ENCODE data around the gene EPS8L1.
"Not testable (repeated sequence)": the region's sequence is repeated elsewhere in the genome, so short reads cannot be mapped to it uniquely, and the experiment has no call there.

EPS8L1 gene

GRCh38 chr19:55075371-55075998, at the start of gene EPS8L1:
TSS of gene EPS8L1 (plus strand) at chr19:55075869. CDS start at chr19:55076445, 576 bp downstream.
- Mint-ChIP-seq H3K27ac (peak within 1 kb of the TSS; percentile 41), H3K4me3 (no peak within 1 kb of the TSS), H3K9me3 (no peaks in the 10 kb centered on the region), H3K4me1 (peaks cover 6% of the 10 kb centered on the region), H3K36me3 (peaks cover 2% of the 10 kb centered on the region), H3K27me3 (peaks cover 21% of the 10 kb centered on the region)

DNA sequence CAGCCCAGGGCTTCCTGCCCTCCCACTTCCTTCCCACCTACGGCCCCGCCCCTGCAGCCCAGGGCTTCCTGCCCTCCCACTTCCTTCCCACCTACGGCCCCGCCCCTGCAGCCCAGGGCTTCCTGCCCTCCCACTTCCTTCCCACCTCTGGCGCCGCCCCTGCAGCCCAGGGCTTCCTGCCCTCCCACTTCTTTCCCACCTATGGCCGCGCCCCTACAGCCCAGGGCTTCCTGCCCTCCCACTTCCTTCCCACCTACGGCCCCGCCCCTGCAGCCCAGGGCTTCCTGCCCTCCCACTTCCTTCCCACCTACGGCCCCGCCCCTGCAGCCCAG, 48.6 kb upstream of the EPS8L1 start:
- not testable (repeated sequence) for H3K36me3 Mint-ChIP-seq, H3K27ac Mint-ChIP-seq, H3K27me3 Mint-ChIP-seq, H3K4me3 Mint-ChIP-seq, H3K9me3 Mint-ChIP-seq, H3K4me1 Mint-ChIP-seq

- no peaks in the 10 kb centered on the region for H3K27me3 Mint-ChIP-seq
- peaks cover 4% of the 10 kb centered on the region for H3K36me3 Mint-ChIP-seq
- no peaks in the 10 kb centered on the region for H3K9me3 Mint-ChIP-seq
- no peak overlapping the region for H3K4me3 Mint-ChIP-seq
- H3K4me1 Mint-ChIP-seq = peaks cover 5% of the 10 kb centered on the region
- no peak overlapping the region for H3K27ac Mint-ChIP-seq
Measured at GRCh38 chr19:55027472-55028337, 48.0 kb upstream of the EPS8L1 start.

GRCh38 chr19:55028757-55029156, 46.9 kb upstream of the EPS8L1 start:
- Mint-ChIP-seq H3K27ac (no peak overlapping the region), H3K4me3 (no peak overlapping the region), H3K4me1 (peaks cover 5% of the 10 kb centered on the region), H3K27me3 (no peaks in the 10 kb centered on the region), H3K36me3 (peaks cover 4% of the 10 kb centered on the region), H3K9me3 (no peaks in the 10 kb centered on the region)

DNA sequence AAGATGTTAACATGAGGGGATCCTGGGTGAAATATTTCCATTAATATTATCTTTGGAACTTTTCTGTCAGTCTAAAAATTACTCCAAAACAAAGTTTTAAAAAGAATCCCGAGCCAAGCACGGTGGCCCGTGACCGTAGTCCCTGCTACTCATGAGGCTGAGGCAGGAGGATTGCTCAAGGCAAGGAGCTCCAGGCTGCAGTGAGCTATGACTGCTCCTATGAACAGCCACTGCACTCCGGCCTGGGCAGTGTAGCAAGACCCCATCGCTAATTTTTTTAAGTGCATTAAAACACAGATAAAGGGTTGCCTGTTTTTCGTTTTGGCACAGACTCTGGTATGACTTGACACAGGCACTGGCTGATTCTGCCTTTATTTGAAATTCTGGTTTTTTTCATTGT, 44.5 kb upstream of the EPS8L1 start:
- no peak overlapping the region for H3K27ac Mint-ChIP-seq
- H3K27me3 Mint-ChIP-seq = no peaks in the 10 kb centered on the region
- no peak overlapping the region for H3K4me3 Mint-ChIP-seq
- H3K36me3 Mint-ChIP-seq = peaks cover 3% of the 10 kb centered on the region
- peaks cover 2% of the 10 kb centered on the region for H3K4me1 Mint-ChIP-seq
- no peaks in the 10 kb centered on the region for H3K9me3 Mint-ChIP-seq

DNA sequence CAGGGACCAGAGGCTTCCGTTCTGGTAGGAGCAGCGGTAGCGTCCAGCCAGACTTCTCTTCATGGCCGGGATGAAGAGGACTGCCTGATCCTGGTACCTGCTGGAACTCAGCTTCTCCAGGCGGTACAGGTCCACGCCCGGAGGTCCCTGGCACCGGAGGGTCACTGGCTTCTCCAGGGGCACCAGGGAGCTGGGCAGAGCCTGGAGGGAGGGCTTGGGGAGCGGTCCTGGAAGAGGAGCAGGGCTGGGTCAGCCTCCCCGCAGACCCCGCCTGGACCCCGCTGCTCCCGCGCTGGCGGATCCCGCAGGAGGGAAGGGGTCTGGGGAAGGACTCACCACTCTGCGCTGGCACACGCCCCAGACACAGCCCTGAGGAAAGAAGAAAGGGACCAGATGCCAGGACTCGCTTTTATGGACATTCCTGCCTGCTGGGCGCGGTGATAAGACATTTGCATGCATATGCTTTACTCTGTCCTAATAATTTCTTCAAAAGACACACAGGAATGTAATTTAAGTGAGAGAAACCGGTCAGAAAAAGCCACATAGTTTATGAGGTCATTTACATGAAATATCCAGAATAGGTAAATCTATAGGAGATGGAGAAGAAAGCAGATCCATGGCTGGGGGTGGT, 43.4 kb upstream of the EPS8L1 start:
- H3K36me3 Mint-ChIP-seq = peaks cover 3% of the 10 kb centered on the region
- no peak overlapping the region for H3K27ac Mint-ChIP-seq
- H3K4me3 Mint-ChIP-seq = no peak overlapping the region
- no peaks in the 10 kb centered on the region for H3K27me3 Mint-ChIP-seq
- no peaks in the 10 kb centered on the region for H3K9me3 Mint-ChIP-seq
- H3K4me1 Mint-ChIP-seq = no peaks in the 10 kb centered on the region

- H3K9me3 Mint-ChIP-seq, H3K36me3 Mint-ChIP-seq, H3K4me3 Mint-ChIP-seq, H3K4me1 Mint-ChIP-seq, H3K27ac Mint-ChIP-seq, H3K27me3 Mint-ChIP-seq: not testable (repeated sequence)
Measured at GRCh38 chr19:55032976-55033643, 42.6 kb upstream of the EPS8L1 start.

DNA sequence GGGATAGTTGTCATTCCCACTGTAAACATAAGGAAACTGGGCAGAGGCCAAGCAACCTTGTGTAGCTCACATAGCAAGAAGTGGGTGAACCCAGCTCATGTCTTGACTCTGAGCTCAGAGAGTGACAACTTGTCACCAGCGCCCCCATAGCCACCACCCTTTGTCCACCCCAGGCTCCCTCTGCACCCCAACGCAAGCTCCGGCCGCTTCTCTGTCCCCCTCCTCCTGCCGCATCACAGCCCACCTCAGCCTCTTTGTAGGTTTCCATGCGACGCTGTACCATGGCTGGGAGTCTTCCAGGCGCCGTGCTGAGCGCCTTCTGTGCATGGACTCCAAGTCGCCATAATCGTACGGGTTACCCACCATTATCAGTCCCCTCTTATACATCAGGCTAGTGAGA, 40.9 kb upstream of the EPS8L1 start:
- Mint-ChIP-seq H3K4me3 (no peak overlapping the region), H3K27me3 (no peaks in the 10 kb centered on the region), H3K36me3 (peaks cover 3% of the 10 kb centered on the region), H3K27ac (no peak overlapping the region), H3K4me1 (no peaks in the 10 kb centered on the region), H3K9me3 (no peaks in the 10 kb centered on the region)

GRCh38 chr19:55036058-55036457, 39.6 kb upstream of the EPS8L1 start:
- Mint-ChIP-seq H3K27ac (no peak overlapping the region), H3K4me3 (no peak overlapping the region), H3K36me3 (peaks cover 3% of the 10 kb centered on the region), H3K9me3 (no peaks in the 10 kb centered on the region), H3K4me1 (peaks cover under 1% of the 10 kb centered on the region), H3K27me3 (no peaks in the 10 kb centered on the region)

- not testable (repeated sequence) for H3K27ac Mint-ChIP-seq, H3K4me3 Mint-ChIP-seq, H3K9me3 Mint-ChIP-seq, H3K27me3 Mint-ChIP-seq, H3K36me3 Mint-ChIP-seq
- peaks cover 16% of the 10 kb centered on the region for H3K4me1 Mint-ChIP-seq
Measured at GRCh38 chr19:55037603-55038002, 38.1 kb upstream of the EPS8L1 start.

DNA sequence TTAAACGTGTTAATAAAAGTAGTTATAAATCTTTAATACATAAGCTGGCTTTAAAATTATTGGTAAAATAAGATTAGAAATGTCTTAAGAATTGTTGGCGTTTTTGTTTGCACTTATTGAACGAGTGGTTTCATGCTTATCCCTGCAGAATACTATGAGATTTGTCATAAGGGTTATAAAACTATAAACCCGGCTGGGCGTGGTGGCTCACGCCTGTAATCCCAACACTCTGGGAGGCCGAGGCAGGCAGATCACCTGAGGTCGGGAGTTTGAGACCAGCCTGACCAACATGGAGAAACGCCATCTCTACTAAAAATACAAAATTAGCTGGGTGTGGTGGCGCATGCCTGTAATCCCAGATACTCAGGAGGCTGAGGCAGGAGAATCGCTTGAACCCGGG, 35.0 kb upstream of the EPS8L1 start:
- H3K4me1 Mint-ChIP-seq = peaks cover 19% of the 10 kb centered on the region
- not testable (repeated sequence) for H3K36me3 Mint-ChIP-seq, H3K4me3 Mint-ChIP-seq, H3K9me3 Mint-ChIP-seq, H3K27me3 Mint-ChIP-seq, H3K27ac Mint-ChIP-seq

DNA sequence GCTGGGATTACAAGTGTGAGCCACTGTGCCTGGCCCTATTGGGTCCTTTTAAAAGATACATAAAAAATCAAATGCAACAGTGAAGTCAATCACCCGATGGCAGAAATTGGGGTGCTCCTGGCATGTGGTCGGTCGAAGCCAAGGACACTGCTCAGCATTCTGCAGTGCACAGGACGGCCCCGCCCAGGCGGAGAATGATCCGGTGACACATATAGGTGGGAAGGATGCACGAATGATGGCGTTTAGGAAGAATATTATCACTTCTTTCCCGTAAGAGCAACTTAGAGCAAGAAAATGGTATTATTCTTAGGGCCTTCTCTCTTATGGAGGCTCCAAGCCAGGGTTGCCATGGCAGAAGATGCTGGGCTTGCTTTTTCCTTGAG, 34.4 kb upstream of the EPS8L1 start:
- H3K27ac Mint-ChIP-seq = no peak overlapping the region
- peaks cover 19% of the 10 kb centered on the region for H3K4me1 Mint-ChIP-seq
- H3K4me3 Mint-ChIP-seq = peak overlapping the region; percentile 82
- peaks cover 2% of the 10 kb centered on the region for H3K36me3 Mint-ChIP-seq
- no peaks in the 10 kb centered on the region for H3K27me3 Mint-ChIP-seq
- H3K9me3 Mint-ChIP-seq = no peaks in the 10 kb centered on the region

- Mint-ChIP-seq H3K27ac (peak overlapping the region; percentile 66), H3K9me3 (no peaks in the 10 kb centered on the region), H3K4me3 (peak overlapping the region; percentile 82), H3K36me3 (peaks cover 2% of the 10 kb centered on the region), H3K4me1 (peaks cover 19% of the 10 kb centered on the region), H3K27me3 (no peaks in the 10 kb centered on the region)
Measured at GRCh38 chr19:55041627-55042343, 33.9 kb upstream of the EPS8L1 start.

DNA sequence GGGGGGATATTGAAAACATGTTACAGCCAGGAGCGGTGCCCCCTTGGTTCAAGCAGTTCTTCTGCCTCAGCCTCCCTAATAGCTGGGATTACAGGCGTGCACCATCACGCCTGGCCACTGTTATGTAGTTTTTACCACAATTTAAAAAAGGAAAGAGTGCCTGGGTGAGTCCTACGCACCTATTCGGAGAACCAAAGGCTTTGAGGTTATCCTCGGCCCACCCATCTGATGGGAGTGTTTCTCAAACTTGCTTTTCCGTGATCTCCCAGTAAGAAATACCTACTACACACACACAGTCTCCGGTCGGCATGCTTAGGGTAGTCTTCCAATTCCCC, 33.4 kb upstream of the EPS8L1 start:
- peak overlapping the region; percentile 82 for H3K4me3 Mint-ChIP-seq
- H3K27ac Mint-ChIP-seq = no peak overlapping the region
- no peaks in the 10 kb centered on the region for H3K9me3 Mint-ChIP-seq
- no peaks in the 10 kb centered on the region for H3K27me3 Mint-ChIP-seq
- peaks cover 2% of the 10 kb centered on the region for H3K36me3 Mint-ChIP-seq
- H3K4me1 Mint-ChIP-seq = peaks cover 19% of the 10 kb centered on the region

DNA sequence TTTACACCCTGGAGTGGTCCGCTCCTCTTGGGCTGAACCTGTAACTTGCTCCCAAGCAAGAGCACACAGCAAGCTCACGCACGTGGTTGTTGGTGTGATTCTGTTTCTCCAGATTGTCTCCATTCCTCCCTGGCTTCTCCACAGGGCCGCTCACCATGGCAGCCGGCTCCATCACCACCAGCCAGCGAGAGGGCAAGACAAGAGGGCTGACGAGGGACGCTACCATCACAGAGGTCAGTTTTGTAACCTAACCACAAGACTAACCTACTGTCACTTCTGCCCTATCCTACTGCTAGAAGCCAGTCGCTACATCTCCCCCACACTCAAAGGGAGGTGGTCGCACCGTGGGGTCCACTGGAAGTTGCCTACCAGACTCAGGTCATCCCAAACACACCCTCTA, 33.0 kb upstream of the EPS8L1 start:
- no peaks in the 10 kb centered on the region for H3K9me3 Mint-ChIP-seq
- peak overlapping the region; percentile 82 for H3K4me3 Mint-ChIP-seq
- H3K27me3 Mint-ChIP-seq = no peaks in the 10 kb centered on the region
- no peak overlapping the region for H3K27ac Mint-ChIP-seq
- peaks cover 2% of the 10 kb centered on the region for H3K36me3 Mint-ChIP-seq
- H3K4me1 Mint-ChIP-seq = peaks cover 19% of the 10 kb centered on the region

Measured in activated naive CD4-positive, alpha-beta T cell treated with anti-CD3 and anti-CD28 coated beads, Interleukin-2, amount 50 U/mL, for 24 hours (primary cell).